Measurements from ENCODE around the gene RAB34. TPM values are rescaled to one million over a fixed set of nuclear protein-coding genes. Genes with fewer than 3 reads are reported as not detected.
"Not testable (repeated sequence)": the region's sequence is repeated elsewhere in the genome, so short reads cannot be mapped to it uniquely, and the experiment has no call there.

The RAB34 gene
- total and polyA plus RNA-seq, 3 experiments from 2014 or later = 2.6 to 8.3 (median 7.9) TPM

DNA sequence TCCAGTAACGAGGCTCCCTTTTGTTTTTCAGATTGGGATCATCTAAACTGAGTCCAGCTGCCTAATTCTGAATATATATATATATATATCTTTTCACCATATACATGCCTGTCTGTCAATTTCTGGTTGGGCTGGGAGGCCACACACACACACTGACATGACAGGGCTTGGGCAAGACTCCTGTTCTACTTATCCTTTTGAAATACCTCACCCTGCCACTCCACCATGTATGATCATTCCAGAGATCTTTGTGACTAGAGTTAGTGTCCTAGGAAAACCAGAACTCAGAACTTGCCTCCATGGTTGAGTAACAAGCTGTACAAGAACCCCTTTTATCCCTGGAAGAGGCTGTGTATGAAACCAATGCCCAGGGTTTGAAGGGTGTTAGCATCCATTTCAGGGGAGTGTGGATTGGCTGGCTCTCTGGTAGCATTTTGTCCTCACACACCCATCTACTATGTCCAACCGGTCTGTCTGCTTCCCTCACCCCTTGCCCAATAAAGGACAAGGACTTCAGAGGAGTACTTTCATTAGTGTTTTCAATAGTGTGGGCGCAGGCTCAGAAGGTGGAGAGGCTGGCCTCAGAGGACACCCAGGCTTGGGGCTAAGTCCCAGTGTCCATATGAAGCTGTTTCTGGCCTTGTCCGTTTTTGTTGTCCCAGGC, 6.3 kb upstream of the RAB34 start:
- Mint-ChIP-seq H3K36me3 (peaks cover 3 to 70% (median 19%) of the 10 kb centered on the region in 3 donors), H3K27ac (peak overlapping the region in 6 of 8 donors; percentile 44 to 92 (median 70)), H3K4me1 (peaks cover 70 to 89% (median 76%) of the 10 kb centered on the region in 3 donors), H3K4me3 (peak overlapping the region in 6 of 7 donors; percentile 13 to 90 (median 86))
- CTCF ChIA-PET = interaction anchor here (1.4 to 14.8 kb wide), 2 partner anchors 12 to 23 kb away, joined by 3 to 579 read pairs; partner anchors contain the start of genes PROCA1 and TRAF4
- H3K4me3 ChIP-seq (ENCODE audit: low read length); H3K9me3 ChIP-seq (ENCODE audit: low read length); POLR2A ChIA-PET; H3K27me3 Mint-ChIP-seq; H3K27ac ChIP-seq (ENCODE audit: low read depth, low read length); DNase-seq; H3K27me3 ChIP-seq (ENCODE audit: insufficient read depth, low read length, poor library complexity, severe bottlenecking); H3K9me3 Mint-ChIP-seq: not testable (repeated sequence)
- Histone ChIP-seq H3K36me3 (ENCODE audit: insufficient read depth, low read length) (peaks cover 35% of the 10 kb centered on the region), H3K4me1 (ENCODE audit: insufficient read depth, low read length) (peaks cover 46% of the 10 kb centered on the region)

DNA sequence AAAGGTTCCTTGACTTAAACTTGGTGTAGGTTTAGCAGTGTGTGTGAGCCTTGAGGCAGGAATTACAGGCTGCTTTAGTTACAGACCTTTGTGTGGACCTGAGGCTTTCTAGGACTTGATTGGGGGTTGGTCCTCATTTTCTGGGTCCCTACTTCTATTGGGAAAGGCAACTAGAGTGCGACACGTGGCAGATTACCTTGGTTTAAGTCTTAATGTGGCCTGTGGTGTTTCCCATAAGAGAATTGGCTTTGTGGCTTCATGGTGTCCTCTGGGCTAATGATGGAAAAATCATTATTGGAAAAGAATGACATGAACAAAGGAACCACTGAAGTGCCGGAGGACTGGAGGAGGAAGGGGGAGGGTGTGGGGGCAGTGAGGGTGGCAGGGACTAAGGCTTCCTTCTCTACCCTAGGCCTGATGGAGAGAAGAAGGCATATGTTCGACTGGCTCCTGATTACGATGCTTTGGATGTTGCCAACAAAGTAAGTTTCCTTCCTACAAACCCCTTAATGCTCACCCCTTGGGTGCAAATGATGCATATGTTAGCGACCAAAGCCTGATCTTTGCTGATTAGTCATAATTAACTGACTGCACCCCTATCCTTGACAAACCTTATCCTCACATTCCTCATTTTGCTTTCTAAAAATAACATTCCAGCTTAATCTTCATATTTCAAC, 5.6 kb upstream of the RAB34 start:
- H3K4me1 Mint-ChIP-seq = peaks cover 69 to 89% (median 76%) of the 10 kb centered on the region in 3 donors
- peaks cover 46% of the 10 kb centered on the region for H3K4me1 ChIP-seq (ENCODE audit: insufficient read depth, low read length)
- H3K4me3 Mint-ChIP-seq = peak overlapping the region in 6 of 7 donors; percentile 13 to 89 (median 33)

DNA sequence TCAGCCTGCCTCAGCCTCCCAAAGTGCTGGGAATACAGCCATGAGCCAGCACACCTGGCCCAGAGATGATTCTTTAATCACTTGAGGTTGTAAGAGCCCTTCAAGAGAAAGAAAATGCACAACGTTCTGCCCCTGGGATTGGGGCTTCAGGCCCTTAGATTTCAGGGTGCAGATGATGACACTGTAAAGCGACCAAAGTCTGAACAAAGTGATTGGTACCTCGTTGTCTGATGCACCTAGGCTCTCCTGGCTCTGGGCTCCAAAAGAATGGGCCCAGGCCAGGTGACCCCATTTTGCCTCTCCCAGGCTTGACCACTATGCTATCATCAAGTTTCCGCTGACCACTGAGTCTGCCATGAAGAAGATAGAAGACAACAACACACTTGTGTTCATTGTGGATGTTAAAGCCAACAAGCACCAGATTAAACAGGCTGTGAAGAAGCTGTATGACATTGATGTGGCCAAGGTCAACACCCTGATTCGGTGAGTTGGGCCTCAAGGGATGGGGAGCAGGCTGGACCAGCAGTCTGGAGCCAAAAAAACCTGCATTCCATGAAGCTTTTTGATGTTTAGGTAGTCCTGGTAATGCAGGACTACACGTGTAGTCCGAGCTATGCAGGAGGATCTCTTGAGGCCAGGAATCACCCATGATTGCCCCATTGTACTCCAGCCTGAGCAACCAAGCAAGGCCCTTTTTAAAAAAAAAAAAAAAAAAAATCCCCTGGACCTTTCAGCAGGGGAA, 4.9 kb upstream of the RAB34 start:
- no peaks in the 10 kb centered on the region for H3K9me3 ChIP-seq (ENCODE audit: low read length)
- Mint-ChIP-seq H3K36me3 (peaks cover 3 to 60% (median 19%) of the 10 kb centered on the region in 3 donors), H3K4me1 (peaks cover 66 to 85% (median 71%) of the 10 kb centered on the region in 3 donors), H3K27ac (peak overlapping the region in 7 of 8 donors; percentile 33 to 96 (median 93)), H3K4me3 (peak overlapping the region in 6 of 7 donors; percentile 15 to 99 (median 72)), H3K9me3 (no peaks in the 10 kb centered on the region), H3K27me3 (peaks cover 0 to 8% of the 10 kb centered on the region in 2 donors)
- H3K4me3 ChIP-seq (ENCODE audit: low read length) = no peak overlapping the region
- ChIA-PET CTCF (interaction anchor here (1.4 to 14.8 kb wide), 2 partner anchors 11 to 24 kb away, joined by 3 to 579 read pairs; partner anchors contain the start of genes PROCA1 and TRAF4), POLR2A (interaction anchor here (0.6 to 4.1 kb wide), 5 partner anchors 12 to 229 kb away, joined by 3 to 65 read pairs (median 4); partner anchors contain the start of genes BLTP2, PHF12 and PROCA1)
- peak overlapping the region; percentile 32 for H3K27ac ChIP-seq (ENCODE audit: low read depth, low read length)
- no peaks in the 10 kb centered on the region for H3K27me3 ChIP-seq (ENCODE audit: insufficient read depth, low read length, poor library complexity, severe bottlenecking)
- DNase-seq = no peak
- H3K4me1 ChIP-seq (ENCODE audit: insufficient read depth, low read length) = peaks cover 46% of the 10 kb centered on the region
- peaks cover 35% of the 10 kb centered on the region for H3K36me3 ChIP-seq (ENCODE audit: insufficient read depth, low read length)

More for the DNA sequence above, 5.6 kb upstream of the RAB34 start:
- ChIA-PET POLR2A (no interaction called here), CTCF (interaction anchor here (1.4 to 14.8 kb wide), 2 partner anchors 12 to 24 kb away, joined by 3 to 579 read pairs; partner anchors contain the start of genes PROCA1 and TRAF4)
- Mint-ChIP-seq H3K27ac (peak overlapping the region in 7 of 8 donors; percentile 61 to 92 (median 77)), H3K36me3 (peaks cover 3 to 66% (median 19%) of the 10 kb centered on the region in 3 donors), H3K9me3 (no peaks in the 10 kb centered on the region), H3K27me3 (peaks cover 0 to 11% of the 10 kb centered on the region in 2 donors)
- Histone ChIP-seq H3K4me3 (ENCODE audit: low read length) (no peak overlapping the region), H3K27me3 (ENCODE audit: insufficient read depth, low read length, poor library complexity, severe bottlenecking) (no peaks in the 10 kb centered on the region), H3K36me3 (ENCODE audit: insufficient read depth, low read length) (peaks cover 35% of the 10 kb centered on the region), H3K9me3 (ENCODE audit: low read length) (no peaks in the 10 kb centered on the region), H3K27ac (ENCODE audit: low read depth, low read length) (no peak overlapping the region)
- no peak for DNase-seq

DNA sequence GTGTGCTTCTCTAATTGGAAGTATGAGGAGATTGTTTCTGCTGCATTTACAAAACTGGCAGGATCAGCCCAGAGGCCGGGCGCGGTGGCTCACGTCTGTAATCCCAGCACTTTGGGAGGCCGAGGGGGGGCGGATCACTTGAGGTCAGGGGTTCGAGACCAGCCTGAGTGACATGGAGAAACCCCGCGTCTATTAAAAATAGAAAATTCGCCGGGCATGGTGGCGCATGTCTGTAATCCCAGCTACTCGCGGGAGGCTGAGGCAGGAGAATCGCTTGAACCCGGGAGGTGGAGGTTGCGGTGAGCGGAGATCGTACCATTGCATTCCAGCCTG, 3.3 kb upstream of the RAB34 start:
- peaks cover 41% of the 10 kb centered on the region for H3K4me1 ChIP-seq (ENCODE audit: insufficient read depth, low read length)
- H3K4me3 ChIP-seq (ENCODE audit: low read length) = peak overlapping the region; percentile 74
- peaks cover 35% of the 10 kb centered on the region for H3K36me3 ChIP-seq (ENCODE audit: insufficient read depth, low read length)
- POLR2A ChIA-PET = interaction anchor here (0.7 to 4.1 kb wide), 4 partner anchors 8 to 230 kb away, joined by 3 to 65 read pairs (median 30); partner anchors contain the start of genes PHF12 and PROCA1
- Mint-ChIP-seq H3K4me3 (peak overlapping the region; percentile 94 to 99 (median 98)), H3K36me3 (peaks cover 3 to 57% (median 19%) of the 10 kb centered on the region in 3 donors), H3K27ac (peak overlapping the region; percentile 93 to 98 (median 97)), H3K27me3 (peaks cover 3 to 11% of the 10 kb centered on the region in 2 donors), H3K4me1 (peaks cover 60 to 75% (median 66%) of the 10 kb centered on the region in 3 donors)
- CTCF ChIA-PET = interaction anchor here (3.0 to 14.8 kb wide), 2 partner anchors 26 to 232 kb away, joined by 19 to 579 read pairs; partner anchors contain the start of genes PHF12 and TRAF4
- H3K27me3 ChIP-seq (ENCODE audit: insufficient read depth, low read length, poor library complexity, severe bottlenecking); H3K9me3 Mint-ChIP-seq; H3K9me3 ChIP-seq (ENCODE audit: low read length); DNase-seq: not testable (repeated sequence)
- peak overlapping the region; percentile 73 for H3K27ac ChIP-seq (ENCODE audit: low read depth, low read length)

DNA sequence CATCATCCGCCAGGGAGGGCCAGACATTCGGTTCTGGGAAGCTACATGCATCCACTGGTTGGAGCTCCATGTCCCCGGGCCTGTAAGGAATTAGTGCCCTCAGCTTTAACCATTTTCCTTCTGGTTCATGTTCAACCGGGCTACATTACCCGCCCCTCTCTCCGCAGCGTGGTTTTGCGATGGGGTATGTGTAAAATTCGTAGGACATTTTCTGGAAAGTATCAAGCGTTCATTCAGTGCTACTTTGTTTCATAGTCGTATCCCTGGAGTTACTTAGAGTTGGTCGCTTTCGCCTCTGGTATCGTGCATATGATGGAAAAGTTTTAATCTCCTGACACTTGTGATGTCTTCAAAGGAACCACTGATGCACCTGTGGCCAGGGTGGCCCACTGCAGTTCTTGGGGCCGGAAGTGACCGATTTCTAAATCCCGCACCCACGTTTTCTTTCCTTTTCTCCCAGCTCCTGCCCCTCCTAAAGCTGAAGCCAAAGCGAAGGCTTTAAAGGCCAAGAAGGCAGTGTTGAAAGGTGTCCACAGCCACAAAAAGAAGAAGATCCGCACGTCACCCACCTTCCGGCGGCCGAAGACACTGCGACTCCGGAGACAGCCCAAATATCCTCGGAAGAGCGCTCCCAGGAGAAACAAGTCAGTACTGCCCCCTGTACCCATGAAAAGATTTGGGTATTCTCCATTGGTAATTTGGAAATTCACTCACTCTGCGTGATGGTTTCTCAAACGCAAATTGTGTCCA, 2.8 kb upstream of the RAB34 start:
- no peaks in the 10 kb centered on the region for H3K9me3 ChIP-seq (ENCODE audit: low read length)
- H3K36me3 ChIP-seq (ENCODE audit: insufficient read depth, low read length) = peaks cover 35% of the 10 kb centered on the region
- peak overlapping the region; percentile 73 for H3K27ac ChIP-seq (ENCODE audit: low read depth, low read length)
- Mint-ChIP-seq H3K27me3 (peaks cover 8 to 15% of the 10 kb centered on the region in 2 donors), H3K27ac (peak overlapping the region; percentile 95 to 98 (median 98)), H3K4me1 (peaks cover 57 to 71% (median 63%) of the 10 kb centered on the region in 3 donors), H3K36me3 (peaks cover 3 to 55% (median 19%) of the 10 kb centered on the region in 3 donors), H3K9me3 (no peaks in the 10 kb centered on the region), H3K4me3 (peak overlapping the region; percentile 94 to 99 (median 98))
- H3K4me3 ChIP-seq (ENCODE audit: low read length) = peak overlapping the region; percentile 74
- ChIA-PET POLR2A (interaction anchor here (0.9 to 4.1 kb wide), 15 partner anchors 8 to 385 kb away, joined by 3 to 65 read pairs (median 6); partner anchors contain the start of genes DHRS13, FAM222B, IFT20 and NEK8), CTCF (interaction anchor here (1.0 to 14.8 kb wide), 7 partner anchors 8 to 232 kb away, joined by 3 to 579 read pairs (median 7); partner anchors contain the start of genes BLTP2, FLOT2, NEK8 and PHF12)
- peaks cover 38% of the 10 kb centered on the region for H3K4me1 ChIP-seq (ENCODE audit: insufficient read depth, low read length)
- peak in 3 of 5 donors; percentile 27 to 59 (median 33) for DNase-seq
- peaks cover 8% of the 10 kb centered on the region for H3K27me3 ChIP-seq (ENCODE audit: insufficient read depth, low read length, poor library complexity, severe bottlenecking)

DNA sequence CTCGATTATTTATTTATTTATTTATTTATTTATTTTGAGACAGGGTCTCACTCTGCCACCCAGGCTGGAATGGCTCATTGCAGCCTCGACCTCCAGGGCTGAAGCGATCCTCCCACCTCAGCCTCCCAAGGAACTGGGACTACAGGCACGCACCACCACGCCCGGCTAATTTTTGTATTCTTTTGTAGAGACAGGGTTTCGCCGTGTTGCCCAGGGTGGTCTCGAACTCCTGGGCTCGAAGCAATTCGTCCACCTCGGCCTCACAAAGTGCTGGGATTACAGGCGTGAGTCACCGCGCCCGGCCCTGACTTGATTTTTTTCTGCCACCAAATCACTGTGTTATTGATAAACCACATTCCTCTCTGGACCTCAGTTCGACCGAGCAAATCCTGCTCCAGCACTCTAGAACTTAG, 1.4 kb upstream of the RAB34 start:
- peaks cover 44 to 57% (median 50%) of the 10 kb centered on the region in 3 donors for H3K4me1 Mint-ChIP-seq
- H3K36me3 Mint-ChIP-seq = peaks cover 3 to 41% (median 15%) of the 10 kb centered on the region in 3 donors
- Histone ChIP-seq H3K4me1 (ENCODE audit: insufficient read depth, low read length) (peaks cover 31% of the 10 kb centered on the region), H3K9me3 (ENCODE audit: low read length) (no peaks in the 10 kb centered on the region), H3K4me3 (ENCODE audit: low read length) (peak overlapping the region; percentile 74), H3K36me3 (ENCODE audit: insufficient read depth, low read length) (peaks cover 28% of the 10 kb centered on the region), H3K27ac (ENCODE audit: low read depth, low read length) (peak overlapping the region; percentile 73), H3K27me3 (ENCODE audit: insufficient read depth, low read length, poor library complexity, severe bottlenecking) (peaks cover 8% of the 10 kb centered on the region)
- POLR2A ChIA-PET = interaction anchor here (0.9 to 4.1 kb wide), 15 partner anchors 8 to 362 kb away, joined by 3 to 65 read pairs (median 6); partner anchors contain the start of genes BLTP2, DHRS13, FAM222B and NEK8
- H3K27ac Mint-ChIP-seq = peak overlapping the region; percentile 95 to 98 (median 98)
- no peak for DNase-seq
- no peaks in the 10 kb centered on the region for H3K9me3 Mint-ChIP-seq
- peaks cover 17 to 24% of the 10 kb centered on the region in 2 donors for H3K27me3 Mint-ChIP-seq
- peak overlapping the region; percentile 94 to 99 (median 98) for H3K4me3 Mint-ChIP-seq
- CTCF ChIA-PET = interaction anchor here (0.7 to 14.8 kb wide), 10 partner anchors 8 to 234 kb away, joined by 3 to 579 read pairs (median 5); partner anchors contain the start of genes BLTP2, ERAL1, NEK8 and PHF12
